Testis (tissue), 3 donors: ENCODE measurements around the gene ERC2. TPM values are rescaled to one million over a fixed set of nuclear protein-coding genes. Genes with fewer than 3 reads are reported as not detected.

ENCODE experiments used
- DNase-seq: peaks from one replicate; pipeline ENCODE4 v3.0.0-alpha.2; 2019
- H3K27ac ChIP-seq, 2 donors: fragments of 200-600 bp; sonication (generic); one replicate each; pipeline ENCODE4 v1.5.1; 2019
- H3K27me3 ChIP-seq: fragments of 200-600 bp; sonication (generic); one replicate; pipeline ENCODE4 v1.5.1; 2019
- H3K36me3 ChIP-seq: fragments of 200-600 bp; sonication (generic); one replicate; pipeline ENCODE4 v1.5.1; 2017; ENCODE audit warnings: low read depth; ENCODE audit errors: missing control alignments
- H3K4me1 ChIP-seq: fragments of 200-600 bp; sonication (generic); one replicate; pipeline ENCODE4 v1.5.1; 2019
- H3K4me3 ChIP-seq, 2 donors: fragments of 200-600 bp; sonication (generic); one replicate each; pipeline ENCODE4 v1.5.1; 2017 to 2019
- H3K9me3 ChIP-seq: fragments of 200-600 bp; sonication (generic); one replicate; pipeline ENCODE4 v1.5.1; 2017
- POLR2A ChIP-seq: fragments of 450-650 bp; IDR thresholded peaks from one replicate; pipeline ENCODE4 v1.6.1; 2017; ENCODE audit warnings: antibody characterized with exemption, mild to moderate bottlenecking, moderate library complexity
- WGBS, 2 donors: methylation state at CpG; one replicate each; pipeline ENCODE4 v1.1.5; 2018; 5-methylcytosine and 5-hydroxymethylcytosine counted together
- intact Hi-C: fragments of 100-400 bp; cut with DNase I; formaldehyde crosslinking; loops from one replicate; pipeline ENCODE4 v1.15.1; 2023; ENCODE audit warnings: low total_unique reads
- polyA plus RNA-seq: library from polyadenylated mRNA; stranded (reverse); fragments of 350-450 nt; fragmentation: Illumina TruSeq; extraction: RNeasy Lipid Tissue Mini Kit (QIAGEN cat#74804); gene quantifications from one replicate; pipeline ENCODE4 v1.2.3, GENCODE V29; 2014; ENCODE audit warnings: low read depth, low replicate concordance; ENCODE audit not compliant: insufficient read depth
- total RNA-seq, 2 donors: library from RNA; depleted of rRNA; stranded (reverse); fragments of >200 nt; gene quantifications; one replicate each; pipeline ENCODE4 v1.2.3, GENCODE V29; 2016
- TF ChIP-seq, protein P1 (sequence below), 3 experiments: fragments of 450-650 bp in 2 of 3; fragments of 200-600 bp in 1 of 3; sonication (generic) in 1 of 3; IDR thresholded peaks; one replicate each; pipeline ENCODE4 v1.5.1; 2016 to 2019; ENCODE audit warnings: antibody characterized with exemption in 3 of 3, mild to moderate bottlenecking in 2 of 3, moderate library complexity in 1 of 3

The ERC2 gene
- total and polyA plus RNA-seq, 3 donors from 2014 or later, result 1.9 to 6.1 (median 5.9) TPM

DNA sequence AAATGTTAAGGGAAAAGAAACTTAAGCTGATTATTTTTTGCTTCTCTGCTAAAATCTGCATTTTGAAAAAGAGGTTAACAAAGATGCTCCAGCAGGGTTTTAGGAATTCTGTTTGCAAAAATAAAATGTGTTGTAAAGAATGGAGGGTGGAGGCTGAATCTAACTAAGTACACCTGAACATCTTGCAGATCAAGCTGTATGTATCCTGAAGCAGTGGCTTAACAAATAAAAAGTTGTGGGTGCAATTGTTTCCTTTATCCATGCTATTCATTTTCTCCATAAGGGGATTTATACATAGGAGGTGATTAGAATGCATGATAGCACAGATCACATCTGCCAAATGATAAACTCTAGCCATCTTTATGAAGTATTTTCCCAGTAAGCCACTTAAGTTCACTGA is 466.3 kb downstream of the ERC2 start:
- no peak for DNase-seq
- no peak overlapping the region for H3K27ac ChIP-seq
- no peak overlapping the region for H3K4me3 ChIP-seq
- H3K27me3 ChIP-seq, result no peaks in the 10 kb centered on the region
- TF ChIP-seq, protein P1, sequence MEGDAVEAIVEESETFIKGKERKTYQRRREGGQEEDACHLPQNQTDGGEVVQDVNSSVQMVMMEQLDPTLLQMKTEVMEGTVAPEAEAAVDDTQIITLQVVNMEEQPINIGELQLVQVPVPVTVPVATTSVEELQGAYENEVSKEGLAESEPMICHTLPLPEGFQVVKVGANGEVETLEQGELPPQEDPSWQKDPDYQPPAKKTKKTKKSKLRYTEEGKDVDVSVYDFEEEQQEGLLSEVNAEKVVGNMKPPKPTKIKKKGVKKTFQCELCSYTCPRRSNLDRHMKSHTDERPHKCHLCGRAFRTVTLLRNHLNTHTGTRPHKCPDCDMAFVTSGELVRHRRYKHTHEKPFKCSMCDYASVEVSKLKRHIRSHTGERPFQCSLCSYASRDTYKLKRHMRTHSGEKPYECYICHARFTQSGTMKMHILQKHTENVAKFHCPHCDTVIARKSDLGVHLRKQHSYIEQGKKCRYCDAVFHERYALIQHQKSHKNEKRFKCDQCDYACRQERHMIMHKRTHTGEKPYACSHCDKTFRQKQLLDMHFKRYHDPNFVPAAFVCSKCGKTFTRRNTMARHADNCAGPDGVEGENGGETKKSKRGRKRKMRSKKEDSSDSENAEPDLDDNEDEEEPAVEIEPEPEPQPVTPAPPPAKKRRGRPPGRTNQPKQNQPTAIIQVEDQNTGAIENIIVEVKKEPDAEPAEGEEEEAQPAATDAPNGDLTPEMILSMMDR (IDR thresholded peaks at IDR 0.05), result no peak
- H3K36me3 ChIP-seq, result no peaks in the 10 kb centered on the region
- no peaks in the 10 kb centered on the region for H3K4me1 ChIP-seq
- intact Hi-C loops, result no loop called here
- H3K9me3 ChIP-seq, result no peaks in the 10 kb centered on the region

DNA sequence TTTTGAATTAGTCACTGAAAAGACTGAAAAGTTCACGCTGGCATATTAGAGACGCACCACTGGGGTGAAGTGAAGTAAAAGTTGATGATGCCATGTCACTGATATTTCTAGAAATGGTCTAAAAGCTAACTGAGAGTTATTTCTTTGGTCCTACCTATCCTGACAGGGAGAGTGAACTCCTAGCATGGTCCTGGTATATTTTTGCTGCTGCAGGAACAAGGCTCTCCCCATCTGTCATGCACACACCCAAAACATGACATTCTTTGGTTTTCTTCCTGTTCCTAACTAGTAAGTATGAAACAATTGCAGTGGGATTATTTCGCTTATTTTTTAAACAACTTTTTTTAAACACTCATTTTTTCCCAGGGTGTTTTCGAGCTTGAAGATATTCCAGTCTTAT is 466.7 kb downstream of the ERC2 start:
- Histone ChIP-seq H3K36me3 (no peaks in the 10 kb centered on the region), H3K27me3 (no peaks in the 10 kb centered on the region), H3K4me1 (no peaks in the 10 kb centered on the region), H3K9me3 (no peaks in the 10 kb centered on the region), H3K4me3 (no peak overlapping the region), H3K27ac (no peak overlapping the region)
- intact Hi-C loops, result no loop called here
- no peak for DNase-seq
- 69 to 71% methylated on average over 4 of the region's 4 CpGs for WGBS, 2 donors
- no peak for TF ChIP-seq POLR2A
- TF ChIP-seq, protein P1 (IDR thresholded peaks at IDR 0.05), result no peak

DNA sequence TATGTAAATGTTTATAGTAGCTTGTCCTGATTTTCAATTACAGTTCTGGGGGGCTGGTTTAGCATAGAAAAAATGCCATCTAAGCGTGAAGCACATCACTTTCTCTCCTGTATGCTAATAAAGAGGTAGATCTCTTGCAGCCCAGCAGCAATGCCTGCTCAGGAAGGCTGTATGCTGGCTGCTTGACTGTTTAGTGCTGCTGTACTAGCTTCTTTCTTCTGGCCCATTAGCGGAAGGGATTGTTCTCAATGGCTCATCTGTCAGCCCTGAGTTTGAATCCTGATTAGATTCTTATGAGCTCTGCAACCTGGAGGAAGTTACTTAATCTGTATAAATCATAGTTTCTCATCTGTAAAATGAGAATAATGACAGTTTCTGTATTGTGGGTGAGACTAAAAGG is 478.9 kb downstream of the ERC2 start:
- intact Hi-C loops, result no loop called here
- Histone ChIP-seq H3K9me3 (no peaks in the 10 kb centered on the region), H3K27ac (no peak overlapping the region), H3K27me3 (no peaks in the 10 kb centered on the region), H3K4me3 (no peak overlapping the region), H3K4me1 (no peaks in the 10 kb centered on the region), H3K36me3 (no peaks in the 10 kb centered on the region)
- DNase-seq, result no peak
- WGBS, 2 donors, result 78 to 99% methylated on average over 2 of the region's 2 CpGs
- TF ChIP-seq, protein P1 (IDR thresholded peaks at IDR 0.05), result no peak
- TF ChIP-seq POLR2A, result no peak

DNA sequence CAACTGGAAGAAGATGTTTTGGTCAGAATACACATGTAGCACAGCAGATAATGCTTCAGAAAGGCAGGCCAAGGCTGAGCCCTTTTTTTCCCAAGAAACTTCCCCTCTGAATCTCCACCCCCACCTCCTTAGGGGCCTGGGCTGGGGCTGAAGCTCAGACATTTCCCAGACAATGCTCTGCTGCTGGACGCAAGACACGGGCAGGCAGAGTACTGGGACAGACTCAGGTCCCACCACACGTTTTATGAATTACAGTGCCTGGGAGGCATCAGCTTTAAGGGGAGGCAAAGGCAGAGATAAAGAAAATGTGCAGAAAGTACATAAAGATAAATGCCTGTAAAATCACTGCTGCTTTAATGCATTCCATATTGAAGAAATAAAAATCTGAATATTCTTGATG is 479.4 kb downstream of the ERC2 start:
- DNase-seq, result no peak
- 38 to 59% methylated on average over 3 of the region's 3 CpGs for WGBS, 2 donors
- no peak for TF ChIP-seq POLR2A
- TF ChIP-seq, protein P1 (IDR thresholded peaks at IDR 0.05), result no peak
- intact Hi-C loops, result no loop called here
- Histone ChIP-seq H3K4me3 (no peak overlapping the region), H3K4me1 (no peaks in the 10 kb centered on the region), H3K27me3 (no peaks in the 10 kb centered on the region), H3K9me3 (no peaks in the 10 kb centered on the region), H3K36me3 (no peaks in the 10 kb centered on the region), H3K27ac (no peak overlapping the region)

DNA sequence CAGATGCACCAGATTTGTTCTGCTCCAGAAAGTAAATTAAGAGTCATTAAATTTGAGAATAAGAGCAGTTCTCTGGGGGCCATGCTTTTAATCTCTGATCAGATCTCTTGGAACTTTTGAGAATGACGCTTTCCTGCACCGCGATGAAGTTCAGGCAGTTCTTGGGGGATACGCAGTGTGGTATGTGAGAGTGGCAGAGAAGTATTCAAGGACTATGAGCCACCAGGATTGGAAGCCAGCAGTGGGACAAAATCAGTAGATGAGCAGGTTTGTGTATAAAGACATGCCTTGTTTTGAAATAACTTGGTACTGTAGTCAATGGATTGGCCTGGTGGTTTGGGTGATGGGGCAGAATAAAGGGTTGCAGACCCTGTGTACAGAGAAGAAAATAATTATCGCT is 483.6 kb downstream of the ERC2 start:
- intact Hi-C loops, result no loop called here
- TF ChIP-seq, protein P1 (IDR thresholded peaks at IDR 0.05), result no peak
- no peak for TF ChIP-seq POLR2A
- no peak for DNase-seq
- WGBS, 2 donors, result 94 to 97% methylated on average over 5 of the region's 5 CpGs
- H3K36me3 ChIP-seq, result no peaks in the 10 kb centered on the region
- H3K4me3 ChIP-seq, result no peak overlapping the region
- no peaks in the 10 kb centered on the region for H3K4me1 ChIP-seq
- no peak overlapping the region for H3K27ac ChIP-seq
- no peaks in the 10 kb centered on the region for H3K9me3 ChIP-seq
- no peaks in the 10 kb centered on the region for H3K27me3 ChIP-seq
